GM06990 (cell line): Measurements from ENCODE around the gene ATP8B2.

Experiments
- DNase-seq: peaks from one replicate; pipeline ENCODE4 v3.0.0-alpha.2; 2011; ENCODE audit not compliant: insufficient read length; ENCODE audit errors: extremely low read depth
- H3K27me3 ChIP-seq: replicated peaks from 2 replicates; pipeline ENCODE4 v1.6.0; 2011; ENCODE audit warnings: low read length; ENCODE audit not compliant: control insufficient read depth, insufficient read depth
- H3K36me3 ChIP-seq: 2 replicates; pipeline ENCODE4 v1.5.1; 2011; ENCODE audit warnings: low read length; ENCODE audit not compliant: control insufficient read depth, insufficient read depth
- H3K4me3 ChIP-seq: replicated peaks from 2 replicates; pipeline ENCODE4 v1.5.1; 2011; ENCODE audit warnings: low read depth, mild to moderate bottlenecking, control low read depth, low read length
- TF ChIP-seq, protein P1 (sequence below): IDR thresholded peaks from 2 replicates; pipeline ENCODE4 v1.5.1; 2011; ENCODE audit warnings: low read length, control low read depth, mild to moderate bottlenecking, inconsistent platforms; ENCODE audit not compliant: insufficient read depth, poor library complexity, severe bottlenecking

The ATP8B2 gene

DNA sequence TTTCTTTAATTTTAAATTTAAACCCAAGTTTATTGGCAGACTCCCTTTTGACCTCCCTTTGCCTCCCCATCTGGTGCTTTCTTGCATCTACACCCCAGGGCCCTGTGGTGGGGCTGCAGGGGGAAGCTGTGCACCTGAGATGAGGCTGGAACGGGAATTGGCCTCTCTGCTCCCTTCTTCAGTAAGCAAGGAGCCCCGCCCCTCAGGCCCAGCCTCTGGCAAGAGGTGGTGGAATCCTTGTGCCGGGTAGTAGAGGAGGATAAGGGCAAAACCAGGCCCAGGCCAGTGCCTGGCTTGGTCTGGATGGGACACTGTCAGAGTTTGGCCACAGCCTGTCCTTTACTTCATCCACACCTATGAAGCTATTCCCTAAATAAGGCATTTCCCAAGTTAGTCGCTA is 25.1 kb downstream of the ATP8B2 start:
- H3K4me3 ChIP-seq = no peak overlapping the region
- no peaks in the 10 kb centered on the region for H3K27me3 ChIP-seq
- TF ChIP-seq, protein P1, sequence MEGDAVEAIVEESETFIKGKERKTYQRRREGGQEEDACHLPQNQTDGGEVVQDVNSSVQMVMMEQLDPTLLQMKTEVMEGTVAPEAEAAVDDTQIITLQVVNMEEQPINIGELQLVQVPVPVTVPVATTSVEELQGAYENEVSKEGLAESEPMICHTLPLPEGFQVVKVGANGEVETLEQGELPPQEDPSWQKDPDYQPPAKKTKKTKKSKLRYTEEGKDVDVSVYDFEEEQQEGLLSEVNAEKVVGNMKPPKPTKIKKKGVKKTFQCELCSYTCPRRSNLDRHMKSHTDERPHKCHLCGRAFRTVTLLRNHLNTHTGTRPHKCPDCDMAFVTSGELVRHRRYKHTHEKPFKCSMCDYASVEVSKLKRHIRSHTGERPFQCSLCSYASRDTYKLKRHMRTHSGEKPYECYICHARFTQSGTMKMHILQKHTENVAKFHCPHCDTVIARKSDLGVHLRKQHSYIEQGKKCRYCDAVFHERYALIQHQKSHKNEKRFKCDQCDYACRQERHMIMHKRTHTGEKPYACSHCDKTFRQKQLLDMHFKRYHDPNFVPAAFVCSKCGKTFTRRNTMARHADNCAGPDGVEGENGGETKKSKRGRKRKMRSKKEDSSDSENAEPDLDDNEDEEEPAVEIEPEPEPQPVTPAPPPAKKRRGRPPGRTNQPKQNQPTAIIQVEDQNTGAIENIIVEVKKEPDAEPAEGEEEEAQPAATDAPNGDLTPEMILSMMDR = no peak
- no peak for DNase-seq
- H3K36me3 ChIP-seq = peaks cover 22% of the 10 kb centered on the region

DNA sequence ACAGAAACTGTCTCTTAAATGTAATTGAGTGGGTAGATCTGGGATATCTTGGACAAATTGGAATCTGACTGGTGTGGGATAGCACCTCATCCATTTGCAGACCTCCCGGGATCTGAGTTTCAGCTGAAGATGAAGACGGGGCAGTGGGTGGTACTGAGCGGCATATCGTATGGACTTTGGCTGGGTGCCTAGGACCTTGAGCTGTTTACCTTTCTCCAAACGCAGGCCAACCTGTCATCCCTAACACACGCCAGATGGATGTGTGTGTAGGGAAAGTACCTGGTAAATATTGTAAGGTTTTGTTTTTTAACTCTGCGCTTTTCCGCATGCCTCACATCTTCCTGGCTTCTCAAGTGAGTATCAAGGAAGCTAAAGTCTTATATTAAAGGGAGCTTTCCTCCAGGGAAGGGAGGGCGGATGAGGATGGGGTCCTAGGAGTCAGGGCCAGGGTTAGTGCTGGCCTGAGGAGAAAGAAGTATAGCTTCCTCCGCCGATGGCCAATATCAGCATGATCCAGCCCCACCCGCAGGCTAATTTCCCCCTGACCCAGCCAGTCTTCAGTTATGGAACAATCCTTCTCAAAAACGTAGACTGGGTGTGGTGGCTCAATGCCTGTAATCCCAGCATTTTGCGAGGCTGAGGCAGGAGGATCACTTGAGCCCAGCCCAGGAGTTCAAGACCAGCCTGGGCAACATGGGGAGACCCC is 26.2 kb downstream of the ATP8B2 start:
- Histone ChIP-seq H3K36me3 (peaks cover 14% of the 10 kb centered on the region), H3K27me3 (no peaks in the 10 kb centered on the region), H3K4me3 (no peak overlapping the region)
- DNase-seq = no peak
- TF ChIP-seq, protein P1 = no peak

DNA sequence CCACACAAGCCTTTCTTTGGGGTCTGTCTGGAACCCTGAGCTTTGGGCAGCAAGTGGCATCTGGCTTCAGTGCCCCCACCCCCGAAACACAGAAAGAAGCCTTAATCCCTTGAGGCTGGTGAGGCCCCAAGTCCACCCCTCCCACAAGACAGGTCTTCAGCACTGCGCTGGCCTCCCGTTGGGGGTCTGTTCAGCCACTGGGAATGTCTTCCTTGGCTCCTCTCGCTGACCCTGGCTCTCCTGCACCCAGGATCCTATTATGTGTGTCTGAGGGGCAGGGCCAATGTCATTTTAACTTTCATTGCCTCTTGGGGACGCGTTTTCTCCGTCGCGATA is 26.9 kb downstream of the ATP8B2 start:
- no peak overlapping the region for H3K4me3 ChIP-seq
- peaks cover 14% of the 10 kb centered on the region for H3K36me3 ChIP-seq
- no peaks in the 10 kb centered on the region for H3K27me3 ChIP-seq

DNA sequence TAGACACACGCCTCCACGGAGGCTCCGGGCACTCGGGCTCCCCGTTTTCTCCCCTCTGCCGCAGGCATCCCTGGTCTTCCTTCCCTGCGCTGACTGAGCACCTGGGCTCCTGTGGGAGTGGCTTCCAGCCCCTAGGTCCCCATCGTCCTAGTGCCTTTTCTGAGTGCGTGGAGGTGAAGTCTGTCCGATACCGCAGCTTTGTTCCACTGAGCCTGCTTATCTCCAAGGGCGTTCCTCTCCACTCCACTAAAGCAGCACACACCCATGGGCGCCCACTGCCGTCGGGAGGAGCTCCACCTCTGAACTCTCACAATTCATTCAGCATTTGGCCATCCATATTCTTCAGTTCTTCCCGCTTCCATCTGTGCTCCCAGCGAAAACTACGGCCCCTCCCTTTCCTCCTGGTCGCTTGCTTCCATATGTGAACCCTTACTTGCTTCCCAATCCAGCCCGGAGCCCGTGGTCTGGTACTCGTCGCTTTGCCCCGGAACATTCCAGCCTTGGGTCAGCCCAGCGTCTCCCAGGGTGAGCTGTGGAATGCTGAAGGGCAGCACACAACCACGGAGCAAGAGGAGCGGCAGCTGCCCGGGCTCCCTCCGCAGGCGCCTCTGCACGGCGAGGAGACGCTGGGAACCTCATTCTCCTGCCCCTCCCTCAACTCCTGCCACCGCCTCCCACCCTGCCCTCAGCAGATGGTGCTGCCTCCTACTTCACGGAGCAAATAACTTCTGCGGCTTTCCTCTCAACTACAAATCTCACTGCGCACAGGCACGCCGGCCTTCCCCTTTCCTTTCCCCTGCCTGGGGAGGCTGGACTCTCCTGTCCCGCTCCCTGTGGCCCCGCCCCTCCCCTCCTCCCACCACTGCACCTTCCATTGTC is 27.5 kb downstream of the ATP8B2 start:
- peak overlapping the region; percentile 37 for H3K4me3 ChIP-seq
- TF ChIP-seq, protein P1 = peak; percentile 13
- no peaks in the 10 kb centered on the region for H3K27me3 ChIP-seq
- DNase-seq = no peak
- H3K36me3 ChIP-seq = peaks cover 12% of the 10 kb centered on the region

More for the DNA sequence above, 26.9 kb downstream of the ATP8B2 start:
- no peak for DNase-seq
- TF ChIP-seq, protein P1 = no peak

DNA sequence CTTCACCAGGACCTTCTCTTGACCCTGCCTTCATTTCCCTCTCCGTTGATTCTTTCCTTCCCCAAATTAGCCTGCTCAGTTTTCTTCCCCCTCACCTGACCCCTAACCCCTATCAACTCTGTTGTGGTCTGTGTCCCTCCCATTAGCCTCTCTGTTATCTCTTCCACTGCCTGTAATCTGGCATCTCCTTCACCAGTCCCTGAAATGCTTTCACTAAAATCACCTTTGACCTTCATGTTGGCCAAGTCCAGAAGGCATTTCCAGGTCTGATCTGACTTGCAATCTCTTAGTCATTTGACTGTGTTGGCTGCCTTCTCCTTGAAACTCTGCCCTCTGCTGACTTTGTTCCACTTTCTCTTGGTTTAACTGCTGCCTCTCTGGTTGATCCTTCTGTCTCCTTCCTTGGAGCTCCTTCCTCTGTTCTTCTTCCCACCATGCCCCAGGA is 28.2 kb downstream of the ATP8B2 start:
- H3K4me3 ChIP-seq = no peak overlapping the region
- TF ChIP-seq, protein P1 = peak; percentile 40
- peaks cover 10% of the 10 kb centered on the region for H3K36me3 ChIP-seq
- DNase-seq = no peak
- no peaks in the 10 kb centered on the region for H3K27me3 ChIP-seq
